SK-N-MC (cell line): ENCODE measurements around the gene UMAD1.

ENCODE experiments used
- EZH2 ChIP-seq: fragments of 200-600 bp; sonication (generic); IDR thresholded peaks from one replicate; pipeline ENCODE4 v1.6.1; 2017; ENCODE audit warnings: antibody characterized with exemption
- FOXP2 ChIP-seq: optimal IDR thresholded peaks from 2 replicates; pipeline ENCODE3; 2011; ENCODE audit warnings: mild to moderate bottlenecking, moderate library complexity; ENCODE audit not compliant: insufficient read depth; ENCODE audit errors: extremely low read length, control extremely low read depth
- POLR2AphosphoS5 ChIP-seq: IDR thresholded peaks from 2 replicates; pipeline ENCODE4 v1.6.1; 2012; ENCODE audit warnings: mild to moderate bottlenecking, low read depth, low read length, borderline replicate concordance

- TF ChIP-seq POLR2AphosphoS5 (no peak), EZH2 (no peak), FOXP2 (no peak)
Observed at GRCh38 chr7:7617550-7617949, 23.0 kb upstream of the UMAD1 start.
